Astrocyte of the cerebellum (primary cell): ENCODE measurements around the gene HSPA8.
"Not testable (repeated sequence)": the region's sequence is repeated elsewhere in the genome, so short reads cannot be mapped to it uniquely, and the experiment has no call there.

ENCODE experiments used
- DNase-seq: peaks from one replicate; pipeline ENCODE4 v3.0.0-alpha.2; 2011; ENCODE audit warnings: low read depth
- H3K4me3 ChIP-seq: 2 replicates; pipeline ENCODE4 v1.5.1; 2011; ENCODE audit warnings: mild to moderate bottlenecking, low read depth, low read length, moderate library complexity
- in situ Hi-C: cut with HindIII; loops from 2 replicates; pipeline ENCODE4 v1.10.0; 2017; ENCODE audit warnings: low sequenced_read_pairs
- TF ChIP-seq, protein P1 (sequence below): IDR thresholded peaks from 2 replicates; pipeline ENCODE4 v1.5.1; 2012; ENCODE audit warnings: low read length, low read depth, moderate library complexity, mild to moderate bottlenecking; ENCODE audit errors: missing control alignments

The HSPA8 gene

DNA sequence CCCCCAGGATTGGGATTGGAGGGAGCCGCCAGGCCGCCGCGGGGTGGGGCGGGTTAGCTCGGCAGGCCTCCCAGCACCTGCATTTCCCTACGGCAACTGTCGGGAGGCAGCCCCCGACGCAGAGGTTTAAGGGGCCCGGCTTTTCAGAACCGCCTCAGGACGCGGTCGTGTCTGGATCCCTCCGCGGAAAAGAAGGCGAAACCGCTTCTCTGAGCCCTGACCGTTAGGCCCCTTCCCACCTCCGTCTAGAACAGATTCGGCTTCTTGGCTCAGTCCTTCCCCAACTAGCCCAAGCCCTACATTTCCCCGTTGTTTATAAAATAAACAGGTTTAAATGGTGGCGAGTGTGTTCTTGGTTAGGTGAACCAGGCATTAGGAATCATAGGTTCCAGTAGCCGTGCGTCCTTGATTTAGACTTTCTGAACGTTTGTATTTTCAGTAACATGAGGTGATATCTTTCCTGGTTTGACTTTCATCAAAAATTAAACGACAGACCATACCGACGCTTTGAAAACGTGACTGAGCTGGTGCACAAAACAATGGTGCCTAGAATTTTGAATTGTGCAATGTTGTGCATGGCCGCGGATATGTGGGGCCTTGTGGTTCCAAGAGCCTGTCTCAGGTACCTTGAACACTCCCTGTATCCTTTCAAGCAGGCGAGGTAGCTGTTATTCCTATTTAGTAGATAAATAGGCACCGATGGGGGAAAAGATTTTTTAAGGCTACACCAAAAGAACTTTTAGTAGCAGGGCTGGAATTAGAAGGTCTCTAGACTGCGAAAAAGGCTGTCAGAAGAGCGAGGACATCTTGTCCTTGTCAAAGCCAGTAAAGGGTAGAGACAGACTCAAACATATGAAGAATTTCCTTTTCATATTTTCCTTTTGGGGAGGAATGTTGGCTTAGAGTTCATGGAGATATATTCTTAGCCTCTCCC, 1.2 kb upstream of the HSPA8 start:
- TF ChIP-seq, protein P1, sequence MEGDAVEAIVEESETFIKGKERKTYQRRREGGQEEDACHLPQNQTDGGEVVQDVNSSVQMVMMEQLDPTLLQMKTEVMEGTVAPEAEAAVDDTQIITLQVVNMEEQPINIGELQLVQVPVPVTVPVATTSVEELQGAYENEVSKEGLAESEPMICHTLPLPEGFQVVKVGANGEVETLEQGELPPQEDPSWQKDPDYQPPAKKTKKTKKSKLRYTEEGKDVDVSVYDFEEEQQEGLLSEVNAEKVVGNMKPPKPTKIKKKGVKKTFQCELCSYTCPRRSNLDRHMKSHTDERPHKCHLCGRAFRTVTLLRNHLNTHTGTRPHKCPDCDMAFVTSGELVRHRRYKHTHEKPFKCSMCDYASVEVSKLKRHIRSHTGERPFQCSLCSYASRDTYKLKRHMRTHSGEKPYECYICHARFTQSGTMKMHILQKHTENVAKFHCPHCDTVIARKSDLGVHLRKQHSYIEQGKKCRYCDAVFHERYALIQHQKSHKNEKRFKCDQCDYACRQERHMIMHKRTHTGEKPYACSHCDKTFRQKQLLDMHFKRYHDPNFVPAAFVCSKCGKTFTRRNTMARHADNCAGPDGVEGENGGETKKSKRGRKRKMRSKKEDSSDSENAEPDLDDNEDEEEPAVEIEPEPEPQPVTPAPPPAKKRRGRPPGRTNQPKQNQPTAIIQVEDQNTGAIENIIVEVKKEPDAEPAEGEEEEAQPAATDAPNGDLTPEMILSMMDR, result no peak
- DNase-seq, result peak; percentile 29
- in situ Hi-C loops, result no loop called here

DNA sequence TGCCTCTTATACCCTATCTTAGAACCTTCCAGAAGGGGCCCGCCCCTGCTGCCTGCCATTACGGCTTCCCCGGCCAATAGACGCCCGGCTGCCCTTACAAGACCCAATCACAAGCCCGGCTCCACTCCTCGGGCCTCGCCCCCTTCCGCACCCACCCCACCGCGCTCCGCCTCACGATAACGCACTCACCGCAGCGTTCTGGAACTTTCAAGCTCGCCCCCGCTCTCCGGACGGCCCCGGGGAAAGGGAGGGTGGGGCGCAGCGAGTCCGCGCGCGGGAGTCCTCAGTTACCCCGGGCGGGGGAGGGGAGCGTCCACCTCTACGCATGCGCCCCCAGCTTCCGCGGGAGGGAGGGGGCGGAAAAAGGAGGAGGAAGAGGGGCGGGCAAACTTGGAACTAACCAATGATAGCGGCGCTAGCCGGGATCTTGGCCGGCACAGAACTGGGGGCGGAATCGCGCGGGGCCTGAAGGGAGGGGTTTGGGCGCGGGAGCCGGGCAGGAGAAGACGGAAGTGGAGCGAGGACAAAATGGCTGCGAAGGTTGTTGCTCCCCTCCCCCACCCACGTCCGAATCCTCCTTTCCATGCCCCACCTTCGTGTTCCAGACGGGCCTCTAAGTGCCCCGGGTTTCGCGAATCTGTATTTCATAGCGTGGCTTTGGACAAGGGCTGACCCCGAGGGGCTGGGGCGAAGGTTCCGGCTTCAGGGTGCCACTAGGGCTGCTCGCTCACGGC, 389 bp upstream of the HSPA8 start:
- in situ Hi-C loops, result no loop called here
- TF ChIP-seq, protein P1, result no peak
- peak; percentile 99 for DNase-seq
- H3K4me3 ChIP-seq, result peak overlapping the region; percentile 85

More for the DNA sequence above, 1.2 kb upstream of the HSPA8 start:
- peak overlapping the region; percentile 85 for H3K4me3 ChIP-seq

DNA sequence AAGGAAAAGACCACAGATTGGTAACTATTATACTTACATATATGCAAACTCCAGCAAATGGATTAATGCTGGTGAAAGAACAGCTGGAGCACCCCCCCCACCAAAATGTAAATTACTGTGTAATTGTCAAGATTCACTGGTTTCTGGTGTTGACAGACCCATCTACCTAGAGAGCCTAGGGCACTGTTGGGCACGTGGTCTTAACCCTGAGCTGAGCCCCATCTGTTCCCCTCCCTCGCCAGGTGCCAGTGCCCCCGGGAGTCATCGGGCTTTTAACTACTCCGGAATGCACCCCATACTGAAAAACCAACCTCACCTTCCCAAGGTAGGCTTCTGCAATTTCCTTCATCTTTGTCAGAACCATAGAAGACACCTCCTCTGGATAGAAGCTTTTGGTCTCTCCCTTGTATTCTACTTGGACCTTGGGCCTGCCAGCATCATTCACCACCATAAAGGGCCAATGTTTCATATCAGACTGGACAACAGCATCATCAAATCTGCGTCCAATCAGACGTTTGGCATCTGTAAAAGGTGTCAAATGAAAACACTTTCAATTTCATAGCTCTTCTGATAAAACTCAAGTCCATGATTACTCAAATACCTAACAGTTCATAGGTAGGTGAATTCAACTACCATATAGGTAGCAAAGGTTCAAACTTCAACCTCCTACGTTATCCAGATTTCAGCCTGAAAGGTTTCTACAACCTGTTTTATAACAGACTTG, 1.5 kb downstream of the HSPA8 start:
- in situ Hi-C loops, result no loop called here
- H3K4me3 ChIP-seq, result peak overlapping the region; percentile 85
- no peak for DNase-seq
- TF ChIP-seq, protein P1, result no peak

DNA sequence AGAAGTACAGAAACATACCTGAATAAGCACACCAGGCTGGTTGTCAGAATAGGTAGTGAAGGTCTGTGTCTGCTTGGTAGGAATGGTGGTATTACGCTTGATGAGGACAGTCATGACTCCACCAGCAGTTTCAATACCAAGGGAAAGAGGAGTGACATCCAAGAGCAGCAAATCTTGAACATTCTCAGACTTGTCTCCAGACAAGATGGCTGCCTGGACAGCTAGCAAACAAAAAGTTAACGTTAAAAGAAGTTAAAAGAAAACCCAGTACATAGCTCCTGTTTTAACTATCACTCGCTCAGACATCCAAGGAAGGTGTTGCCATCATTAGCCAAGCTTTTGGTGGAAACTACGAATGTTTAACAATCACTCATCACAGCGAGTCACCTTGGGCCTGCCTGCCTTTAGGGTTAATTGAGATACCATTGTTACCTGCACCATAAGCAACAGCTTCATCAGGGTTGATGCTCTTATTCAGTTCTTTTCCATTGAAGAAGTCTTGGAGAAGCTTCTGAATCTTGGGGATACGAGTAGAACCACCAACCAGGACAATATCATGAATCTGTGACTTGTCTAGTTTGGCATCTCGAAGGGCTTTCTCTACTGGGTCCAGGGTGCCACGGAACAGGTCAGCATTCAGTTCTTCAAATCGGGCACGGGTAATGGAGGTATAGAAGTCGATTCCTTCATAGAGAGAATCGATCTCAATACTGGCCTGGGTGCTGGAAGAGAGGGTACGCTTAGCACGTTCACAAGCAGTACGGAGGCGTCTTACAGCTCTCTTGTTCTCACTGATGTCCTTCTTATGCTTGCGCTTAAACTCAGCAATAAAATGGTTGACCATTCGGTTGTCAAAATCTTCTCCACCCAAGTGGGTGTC, 2.7 kb downstream of the HSPA8 start:
- peak overlapping the region; percentile 85 for H3K4me3 ChIP-seq
- DNase-seq, in situ Hi-C loops: not testable (repeated sequence)

DNA sequence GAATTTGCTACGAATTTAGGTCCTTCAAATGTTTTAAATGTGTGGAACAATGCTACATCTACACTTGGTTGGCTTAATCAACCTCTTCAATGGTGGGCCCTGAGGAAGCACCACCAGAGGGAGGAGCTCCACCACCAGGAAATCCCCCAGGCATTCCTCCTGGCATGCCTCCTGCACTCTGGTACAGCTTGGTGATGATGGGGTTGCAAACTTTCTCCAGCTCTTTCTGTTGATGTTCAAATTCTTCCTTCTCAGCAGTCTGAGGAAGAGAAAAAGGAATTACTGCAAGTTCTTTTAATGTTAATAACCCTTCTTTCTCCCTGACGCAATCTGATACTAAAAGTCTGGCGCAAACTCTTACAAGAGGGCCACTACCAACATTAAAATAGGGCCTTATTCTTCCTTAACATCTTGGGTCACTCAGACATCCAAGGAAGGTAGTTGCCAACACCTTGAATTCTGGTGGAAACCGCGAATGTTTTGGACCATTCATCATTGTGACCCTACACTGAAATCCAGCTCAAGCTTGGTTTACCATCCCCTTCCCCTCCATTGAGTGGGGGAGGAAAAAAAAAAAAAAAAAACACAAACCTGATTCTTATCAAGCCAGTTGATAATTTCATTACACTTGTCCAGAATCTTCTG, 4.2 kb downstream of the HSPA8 start:
- no peak for DNase-seq
- in situ Hi-C loops, result no loop called here
- TF ChIP-seq, protein P1, result no peak
- H3K4me3 ChIP-seq, result no peak overlapping the region

DNA sequence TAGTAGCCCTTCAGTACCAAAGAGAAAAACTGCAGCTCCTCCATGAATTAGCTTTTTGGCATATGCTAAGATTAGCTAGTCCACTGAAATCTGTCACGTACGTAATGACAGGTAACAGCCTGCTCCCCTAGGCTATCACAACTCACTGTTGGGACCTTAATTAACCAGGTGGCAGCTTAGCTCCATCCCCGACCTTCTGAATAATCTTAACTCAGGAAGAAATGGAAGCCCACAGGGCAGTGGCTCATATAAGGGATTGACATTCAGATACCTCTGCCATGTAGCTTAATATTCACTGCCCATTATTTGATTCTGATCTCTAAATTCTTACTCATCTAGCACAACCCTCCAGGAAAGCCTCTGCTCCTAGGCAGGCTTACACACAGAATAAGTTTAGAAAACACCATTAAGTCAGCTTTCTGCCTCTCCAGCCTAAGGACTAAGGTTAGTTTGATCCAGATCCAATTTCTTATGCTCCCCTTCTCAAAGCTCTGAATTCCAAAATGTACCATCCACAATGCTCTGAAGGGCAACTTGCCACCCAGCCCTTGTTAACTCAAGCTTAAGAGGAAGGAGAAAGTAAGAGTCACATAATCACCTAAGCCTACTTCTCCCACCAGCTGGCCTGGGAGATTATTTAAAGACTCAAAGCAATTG, 5.0 kb downstream of the HSPA8 start:
- H3K4me3 ChIP-seq, result no peak overlapping the region
- DNase-seq, result no peak
- TF ChIP-seq, protein P1, result no peak
- in situ Hi-C loops, result no loop called here
